Stomach (tissue), 4 donors: ENCODE measurements around the gene SLC35A4.

Source experiments
- CTCF ChIP-seq, 7 experiments: fragments of 450-650 bp in 4 of 7; fragments of 200-600 bp in 3 of 7; sonication (generic) in 3 of 7; IDR thresholded peaks; one replicate each; pipeline ENCODE4 v1.5.1; 2016 to 2019; ENCODE audit warnings: antibody characterized with exemption in 7 of 7, control low read depth in 2 of 7, mild to moderate bottlenecking in 1 of 7
- EP300 ChIP-seq: sonication (generic); formaldehyde crosslinking; IDR thresholded peaks from one replicate; pipeline ENCODE4 v1.6.1; 2017; ENCODE audit warnings: antibody characterized with exemption
- POLR2A ChIP-seq, 4 donors: fragments of 450-650 bp; IDR thresholded peaks; one replicate each; pipeline ENCODE4 v1.6.1; 2016; ENCODE audit warnings: antibody characterized with exemption in 4 of 4, control low read depth in 2 of 4, mild to moderate bottlenecking in 1 of 4, moderate library complexity in 1 of 4
- POLR2AphosphoS5 ChIP-seq, 3 donors: sonication (generic); formaldehyde crosslinking; IDR thresholded peaks; one replicate each; pipeline ENCODE4 v1.6.1; 2016; ENCODE audit warnings: antibody characterized with exemption in 3 of 3

- TF ChIP-seq CTCF (IDR thresholded peaks at IDR 0.05) (no peak), POLR2A (IDR thresholded peaks at IDR 0.05) (no peak), POLR2AphosphoS5 (IDR thresholded peaks at IDR 0.05) (no peak), EP300 (no peak)
Observed at GRCh38 chr5:140561753-140562523, 2.7 kb upstream of the SLC35A4 start.
